Heart left ventricle (tissue), 13 donors: ENCODE measurements around the gene PAN2.

Experiments
- POLR2A ChIP-seq, 2 donors: fragments of 450-650 bp; IDR thresholded peaks; one replicate each; pipeline ENCODE4 v1.6.1; 2017; ENCODE audit warnings: antibody characterized with exemption in 2 of 2, mild to moderate bottlenecking in 2 of 2, moderate library complexity in 2 of 2
- TF ChIP-seq, protein P1 (sequence below), 12 donors: fragments of 200-600 bp; sonication (generic) in 4 of 12; IDR thresholded peaks; one replicate each; pipeline versions ENCODE4 v1.5.0 to v1.8.0; 2018 to 2022; ENCODE audit warnings: antibody characterized with exemption in 12 of 12, mild to moderate bottlenecking in 5 of 12
- donor health status: ischemic (EF 13 %, LVEDD 7.1; RV severe dilation, severe dysfunction).
- donor health status: DM: no; HTN: yes; CAD: no.
- donor health status: DM: no; HTN: no; CAD: no.
- donor health status: ischemic (EF 25% LVEDD 6.9; RV normal size, moderate dysfunction).
- donor health status: ischemic (EF 25% LVEDD 5.7; RV mildly dilated, moderate dysfunction).
- donor health status: ischemic (EF 35%, LVEDD 5.7; RV mildly dilated, moderate dysfunction).
- donor health status: nonischemic (EF 11% LVEDD 7.7; RV severe dilation, severe dysfunction).
- donor health status: DM: yes; HTN: yes; CAD: no.
- donor health status: PGD.
- donor health status: ischemic (EF 29% LVEDD 5.4; RV normal size, mild dysfunction).
- donor health status: nonischemic (EF 23%, LVEDD 6.1; RV moderate dilation, normal function).

DNA sequence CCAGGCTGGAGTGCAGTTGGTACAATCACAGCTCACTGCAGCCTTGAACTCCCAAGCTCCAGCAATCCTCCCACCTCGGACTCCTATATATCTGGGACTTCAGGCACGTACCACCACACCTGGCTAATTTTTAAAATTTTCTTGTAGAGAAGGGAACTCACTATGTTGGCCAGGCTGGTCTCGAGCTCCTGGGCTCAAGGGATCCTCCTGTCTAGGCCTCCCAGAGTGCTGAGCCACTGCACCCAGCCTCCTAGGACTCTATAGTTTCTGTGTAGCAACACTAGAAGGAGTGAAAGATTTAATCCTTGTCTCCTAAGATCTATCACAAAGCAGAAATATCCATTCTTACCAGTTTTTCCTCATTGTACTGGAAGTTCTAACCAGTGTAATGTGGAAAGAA, 33.1 kb upstream of the PAN2 start:
- no peak for TF ChIP-seq POLR2A (IDR thresholded peaks at IDR 0.05)
- TF ChIP-seq, protein P1, sequence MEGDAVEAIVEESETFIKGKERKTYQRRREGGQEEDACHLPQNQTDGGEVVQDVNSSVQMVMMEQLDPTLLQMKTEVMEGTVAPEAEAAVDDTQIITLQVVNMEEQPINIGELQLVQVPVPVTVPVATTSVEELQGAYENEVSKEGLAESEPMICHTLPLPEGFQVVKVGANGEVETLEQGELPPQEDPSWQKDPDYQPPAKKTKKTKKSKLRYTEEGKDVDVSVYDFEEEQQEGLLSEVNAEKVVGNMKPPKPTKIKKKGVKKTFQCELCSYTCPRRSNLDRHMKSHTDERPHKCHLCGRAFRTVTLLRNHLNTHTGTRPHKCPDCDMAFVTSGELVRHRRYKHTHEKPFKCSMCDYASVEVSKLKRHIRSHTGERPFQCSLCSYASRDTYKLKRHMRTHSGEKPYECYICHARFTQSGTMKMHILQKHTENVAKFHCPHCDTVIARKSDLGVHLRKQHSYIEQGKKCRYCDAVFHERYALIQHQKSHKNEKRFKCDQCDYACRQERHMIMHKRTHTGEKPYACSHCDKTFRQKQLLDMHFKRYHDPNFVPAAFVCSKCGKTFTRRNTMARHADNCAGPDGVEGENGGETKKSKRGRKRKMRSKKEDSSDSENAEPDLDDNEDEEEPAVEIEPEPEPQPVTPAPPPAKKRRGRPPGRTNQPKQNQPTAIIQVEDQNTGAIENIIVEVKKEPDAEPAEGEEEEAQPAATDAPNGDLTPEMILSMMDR (IDR thresholded peaks at IDR 0.05): no peak
